Spleen (tissue), 7 donors: ENCODE results near the gene ARFGAP1.

ENCODE experiments used
- POLR2AphosphoS5 ChIP-seq, 3 donors: sonication (generic); formaldehyde crosslinking; IDR thresholded peaks; one replicate each; pipeline ENCODE4 v1.5.1; 2017; ENCODE audit warnings: antibody characterized with exemption in 3 of 3
- TF ChIP-seq, protein P1 (sequence below), 11 experiments: fragments of 200-600 bp in 7 of 11; fragments of 450-650 bp in 4 of 11; sonication (generic) in 4 of 11; IDR thresholded peaks in 8 of 11; conservative IDR thresholded peaks in 3 of 11; 1 replicate in 7 of 11; 2 replicates in 4 of 11; pipeline versions ENCODE4 v1.4.0 to v1.8.0; 2016 to 2021; ENCODE audit warnings: antibody characterized with exemption in 11 of 11, inconsistent platforms in 4 of 11, mild to moderate bottlenecking in 1 of 11
- donor health status: DM: no; HTN: no; CAD: no; lungs with moderate emphysema.
- donor health status: DM: no; HTN: no; CAD: no.
- donor health status: DM: no; HTN: no; CAD: no.

DNA sequence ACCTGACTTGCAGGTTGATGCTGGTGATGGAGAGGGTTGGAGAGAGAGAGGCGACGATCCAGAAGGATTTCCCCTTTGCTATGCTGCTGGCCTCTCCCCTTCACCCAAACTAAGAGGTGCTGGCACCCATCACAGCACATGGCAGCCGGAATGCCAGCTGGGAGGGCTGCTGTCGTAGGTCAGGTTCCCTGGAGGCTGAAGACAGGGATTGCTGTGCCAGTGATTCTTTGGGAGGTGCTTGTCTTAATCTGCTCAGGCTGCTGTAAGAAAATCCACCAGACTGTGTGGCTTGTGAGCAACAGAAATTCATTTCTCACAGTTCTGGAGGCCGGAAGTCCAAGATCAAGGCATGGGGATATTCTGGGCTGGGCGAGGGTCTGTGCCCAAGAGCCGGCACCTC, 4.4 kb upstream of the ARFGAP1 start:
- TF ChIP-seq, protein P1, sequence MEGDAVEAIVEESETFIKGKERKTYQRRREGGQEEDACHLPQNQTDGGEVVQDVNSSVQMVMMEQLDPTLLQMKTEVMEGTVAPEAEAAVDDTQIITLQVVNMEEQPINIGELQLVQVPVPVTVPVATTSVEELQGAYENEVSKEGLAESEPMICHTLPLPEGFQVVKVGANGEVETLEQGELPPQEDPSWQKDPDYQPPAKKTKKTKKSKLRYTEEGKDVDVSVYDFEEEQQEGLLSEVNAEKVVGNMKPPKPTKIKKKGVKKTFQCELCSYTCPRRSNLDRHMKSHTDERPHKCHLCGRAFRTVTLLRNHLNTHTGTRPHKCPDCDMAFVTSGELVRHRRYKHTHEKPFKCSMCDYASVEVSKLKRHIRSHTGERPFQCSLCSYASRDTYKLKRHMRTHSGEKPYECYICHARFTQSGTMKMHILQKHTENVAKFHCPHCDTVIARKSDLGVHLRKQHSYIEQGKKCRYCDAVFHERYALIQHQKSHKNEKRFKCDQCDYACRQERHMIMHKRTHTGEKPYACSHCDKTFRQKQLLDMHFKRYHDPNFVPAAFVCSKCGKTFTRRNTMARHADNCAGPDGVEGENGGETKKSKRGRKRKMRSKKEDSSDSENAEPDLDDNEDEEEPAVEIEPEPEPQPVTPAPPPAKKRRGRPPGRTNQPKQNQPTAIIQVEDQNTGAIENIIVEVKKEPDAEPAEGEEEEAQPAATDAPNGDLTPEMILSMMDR (IDR thresholded peaks at IDR 0.05 in 8 of 11, conservative IDR thresholded peaks at IDR 0.05 in 3 of 11), result no peak
- no peak for TF ChIP-seq POLR2AphosphoS5 (IDR thresholded peaks at IDR 0.05)
